DMS114 treated with DMSO at 0.1 percent for 48 hours (cell line): ENCODE results near the gene NRXN3.

ENCODE experiments used
- DNase-seq: peaks from one replicate; lab custom pipeline; 2025; ENCODE audit not compliant: unreplicated experiment; lab: John Stamatoyannopoulos, UW

Gene NRXN3

GRCh38 chr14:78170203-78170602 lies at the start of gene NRXN3:
Gene NRXN3 (plus strand): TSS chr14:78170373. CDS start chr14:78243094, 72,721 bp downstream.
- DNase-seq: peak; percentile 57

GRCh38 chr14:78122436-78122835 lies 47.7 kb upstream of the NRXN3 start:
- DNase-seq: no peak

GRCh38 chr14:78123650-78124253 lies 46.4 kb upstream of the NRXN3 start:
- DNase-seq: no peak

- DNase-seq: no peak
Measured at GRCh38 chr14:78127961-78128360, 42.2 kb upstream of the NRXN3 start.

GRCh38 chr14:78129375-78129774 lies 40.8 kb upstream of the NRXN3 start:
- no peak for DNase-seq

GRCh38 chr14:78130356-78130755 lies 39.8 kb upstream of the NRXN3 start:
- DNase-seq: no peak

GRCh38 chr14:78131201-78131600 lies 39.0 kb upstream of the NRXN3 start:
- no peak for DNase-seq

- no peak for DNase-seq
Measured at GRCh38 chr14:78131616-78132015, 38.6 kb upstream of the NRXN3 start.

- no peak for DNase-seq
Measured at GRCh38 chr14:78135450-78135891, 34.7 kb upstream of the NRXN3 start.

GRCh38 chr14:78136695-78137094 lies 33.5 kb upstream of the NRXN3 start:
- no peak for DNase-seq

GRCh38 chr14:78141590-78141989 lies 28.6 kb upstream of the NRXN3 start:
- no peak for DNase-seq

- DNase-seq: no peak
Measured at GRCh38 chr14:78142998-78143397, 27.2 kb upstream of the NRXN3 start.

GRCh38 chr14:78143489-78144145 lies 26.6 kb upstream of the NRXN3 start:
- no peak for DNase-seq

GRCh38 chr14:78152201-78153063 lies 17.7 kb upstream of the NRXN3 start:
- no peak for DNase-seq

- DNase-seq: no peak
Measured at GRCh38 chr14:78153064-78153341, 17.2 kb upstream of the NRXN3 start.

- DNase-seq: no peak
Measured at GRCh38 chr14:78154827-78155226, 15.3 kb upstream of the NRXN3 start.

GRCh38 chr14:78156196-78156595 lies 14.0 kb upstream of the NRXN3 start:
- DNase-seq: no peak

GRCh38 chr14:78157494-78158437 lies 12.4 kb upstream of the NRXN3 start:
- no peak for DNase-seq

- DNase-seq: no peak
Measured at GRCh38 chr14:78162202-78162601, 8.0 kb upstream of the NRXN3 start.

GRCh38 chr14:78164226-78164853 lies 5.8 kb upstream of the NRXN3 start:
- DNase-seq: peak; percentile 3

GRCh38 chr14:78172428-78172827 lies 2.3 kb downstream of the NRXN3 start:
- DNase-seq: no peak
